SK-N-MC (cell line): ENCODE results near the gene NUTM2F.

ENCODE experiments used
- EZH2 ChIP-seq: fragments of 200-600 bp; sonication (generic); IDR thresholded peaks from one replicate; pipeline ENCODE4 v1.6.1; 2017; ENCODE audit warnings: antibody characterized with exemption
- FOXP2 ChIP-seq: optimal IDR thresholded peaks from 2 replicates; pipeline ENCODE3; 2011; ENCODE audit warnings: mild to moderate bottlenecking, moderate library complexity; ENCODE audit not compliant: insufficient read depth; ENCODE audit errors: extremely low read length, control extremely low read depth
- POLR2AphosphoS5 ChIP-seq: IDR thresholded peaks from 2 replicates; pipeline ENCODE4 v1.6.1; 2012; ENCODE audit warnings: mild to moderate bottlenecking, low read depth, low read length, borderline replicate concordance

- no peak for TF ChIP-seq EZH2
- TF ChIP-seq FOXP2, result no peak
- TF ChIP-seq POLR2AphosphoS5, result no peak
These were observed 59.2 kb downstream of the NUTM2F start for GRCh38 chr9:94269264-94269663.
